ENCODE results near the gene AP4E1.

DNA sequence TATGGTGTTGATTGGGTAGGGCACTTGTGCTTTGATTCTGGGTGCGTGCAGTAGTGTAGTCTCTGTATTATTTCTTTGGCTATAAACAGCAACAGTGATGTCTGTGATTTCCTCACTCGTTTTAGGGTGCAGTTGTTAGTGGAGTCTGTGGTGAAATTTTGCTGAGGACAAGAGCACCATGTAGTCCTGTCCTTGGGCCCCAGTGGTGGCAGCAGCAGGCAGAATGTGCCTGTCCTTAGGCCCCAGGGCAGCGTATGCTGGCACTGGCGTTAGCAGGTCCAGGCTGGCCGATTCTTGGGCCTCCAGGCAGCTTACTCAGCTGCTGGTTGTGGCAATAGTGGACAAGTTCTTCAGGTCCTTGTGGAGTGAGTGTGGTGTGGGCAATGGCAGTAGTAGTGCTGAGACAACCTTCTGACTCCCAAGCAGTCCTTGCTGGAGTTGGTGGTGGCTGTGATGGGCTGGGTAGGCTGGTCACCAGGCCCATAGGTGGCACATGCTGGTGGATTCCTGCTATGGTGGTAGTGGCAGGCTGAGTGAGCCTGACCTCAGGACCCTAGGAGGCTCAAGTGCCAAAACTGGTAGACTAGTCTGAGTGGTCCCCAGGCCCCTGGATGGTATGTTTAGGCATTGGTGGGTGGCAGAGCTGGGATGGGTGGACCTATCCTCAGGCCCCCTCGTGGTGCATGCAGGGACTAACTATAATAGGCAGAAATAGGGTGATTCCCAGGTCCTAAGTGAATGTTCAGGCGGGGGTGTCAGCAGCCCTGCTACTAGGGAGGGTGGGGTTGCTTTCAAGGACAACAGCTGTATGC lies 129.9 kb downstream of the AP4E1 start:
- TF ChIP-seq, protein P1, sequence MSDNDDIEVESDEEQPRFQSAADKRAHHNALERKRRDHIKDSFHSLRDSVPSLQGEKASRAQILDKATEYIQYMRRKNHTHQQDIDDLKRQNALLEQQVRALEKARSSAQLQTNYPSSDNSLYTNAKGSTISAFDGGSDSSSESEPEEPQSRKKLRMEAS (IDR thresholded peaks at IDR 0.05) = no peak
- TF ChIP-seq, protein P2, sequence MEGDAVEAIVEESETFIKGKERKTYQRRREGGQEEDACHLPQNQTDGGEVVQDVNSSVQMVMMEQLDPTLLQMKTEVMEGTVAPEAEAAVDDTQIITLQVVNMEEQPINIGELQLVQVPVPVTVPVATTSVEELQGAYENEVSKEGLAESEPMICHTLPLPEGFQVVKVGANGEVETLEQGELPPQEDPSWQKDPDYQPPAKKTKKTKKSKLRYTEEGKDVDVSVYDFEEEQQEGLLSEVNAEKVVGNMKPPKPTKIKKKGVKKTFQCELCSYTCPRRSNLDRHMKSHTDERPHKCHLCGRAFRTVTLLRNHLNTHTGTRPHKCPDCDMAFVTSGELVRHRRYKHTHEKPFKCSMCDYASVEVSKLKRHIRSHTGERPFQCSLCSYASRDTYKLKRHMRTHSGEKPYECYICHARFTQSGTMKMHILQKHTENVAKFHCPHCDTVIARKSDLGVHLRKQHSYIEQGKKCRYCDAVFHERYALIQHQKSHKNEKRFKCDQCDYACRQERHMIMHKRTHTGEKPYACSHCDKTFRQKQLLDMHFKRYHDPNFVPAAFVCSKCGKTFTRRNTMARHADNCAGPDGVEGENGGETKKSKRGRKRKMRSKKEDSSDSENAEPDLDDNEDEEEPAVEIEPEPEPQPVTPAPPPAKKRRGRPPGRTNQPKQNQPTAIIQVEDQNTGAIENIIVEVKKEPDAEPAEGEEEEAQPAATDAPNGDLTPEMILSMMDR (IDR thresholded peaks at IDR 0.05; ENCODE audit: control extremely low read depth in 1 of 3, insufficient read depth in 1 of 3, low read depth in 1 of 3, low read length in 3 of 3) = no peak
- TF ChIP-seq EZH2 (IDR thresholded peaks at IDR 0.05; ENCODE audit: low read depth, low read length, severe bottlenecking) = no peak
- TF ChIP-seq TCF12 (IDR thresholded peaks at IDR 0.05; ENCODE audit: low read depth, low read length) = no peak
- TF ChIP-seq SUZ12 (IDR thresholded peaks at IDR 0.05; ENCODE audit: low read length) = no peak
- TF ChIP-seq, protein P3, sequence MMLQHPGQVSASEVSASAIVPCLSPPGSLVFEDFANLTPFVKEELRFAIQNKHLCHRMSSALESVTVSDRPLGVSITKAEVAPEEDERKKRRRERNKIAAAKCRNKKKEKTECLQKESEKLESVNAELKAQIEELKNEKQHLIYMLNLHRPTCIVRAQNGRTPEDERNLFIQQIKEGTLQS (IDR thresholded peaks at IDR 0.05; ENCODE audit: insufficient read depth, low read depth, low read length) = no peak
- TF ChIP-seq CREB1 (IDR thresholded peaks at IDR 0.05) = no peak
- TF ChIP-seq ASH2L (IDR thresholded peaks at IDR 0.05; ENCODE audit: low read length) = no peak
- TF ChIP-seq, protein P4, sequence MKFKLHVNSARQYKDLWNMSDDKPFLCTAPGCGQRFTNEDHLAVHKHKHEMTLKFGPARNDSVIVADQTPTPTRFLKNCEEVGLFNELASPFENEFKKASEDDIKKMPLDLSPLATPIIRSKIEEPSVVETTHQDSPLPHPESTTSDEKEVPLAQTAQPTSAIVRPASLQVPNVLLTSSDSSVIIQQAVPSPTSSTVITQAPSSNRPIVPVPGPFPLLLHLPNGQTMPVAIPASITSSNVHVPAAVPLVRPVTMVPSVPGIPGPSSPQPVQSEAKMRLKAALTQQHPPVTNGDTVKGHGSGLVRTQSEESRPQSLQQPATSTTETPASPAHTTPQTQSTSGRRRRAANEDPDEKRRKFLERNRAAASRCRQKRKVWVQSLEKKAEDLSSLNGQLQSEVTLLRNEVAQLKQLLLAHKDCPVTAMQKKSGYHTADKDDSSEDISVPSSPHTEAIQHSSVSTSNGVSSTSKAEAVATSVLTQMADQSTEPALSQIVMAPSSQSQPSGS (IDR thresholded peaks at IDR 0.05; ENCODE audit: low read length) = no peak
- TF ChIP-seq CHD1 (IDR thresholded peaks at IDR 0.05; ENCODE audit: low read depth, low read length) = no peak
- TF ChIP-seq SIX5 (IDR thresholded peaks at IDR 0.05; ENCODE audit: low read depth, low read length) = no peak
